A549 (cell line): ENCODE results near the gene CDK19.

Source experiments
- CTCF ChIP-seq: fragments of >200 bp; sonication (Bioruptor Twin); formaldehyde crosslinking; IDR thresholded peaks from 3 replicates; pipeline ENCODE4 v1.5.1; 2016
- EP300 ChIP-seq, 2 experiments: fragments of >200 bp; sonication (Bioruptor Twin); formaldehyde crosslinking; IDR thresholded peaks; 2 replicates in 1 of 2; 3 replicates in 1 of 2; pipeline ENCODE4 v1.6.1; 2016 to 2017
- KDM5A ChIP-seq: fragments of 200-600 bp; sonication (generic); IDR thresholded peaks from 2 replicates; pipeline ENCODE4 v1.6.1; 2016; ENCODE audit warnings: antibody characterized with exemption, mild to moderate bottlenecking
- RNF2 ChIP-seq: fragments of 200-600 bp; sonication (generic); IDR thresholded peaks from 2 replicates; pipeline ENCODE4 v1.6.1; 2016; ENCODE audit warnings: low read depth, mild to moderate bottlenecking, antibody characterized with exemption, moderate library complexity, borderline replicate concordance
- TF ChIP-seq, protein P1 (sequence below): fragments of 200-600 bp; sonication (generic); IDR thresholded peaks from 2 replicates; pipeline ENCODE4 v1.6.1; 2016; ENCODE audit warnings: antibody characterized with exemption, mild to moderate bottlenecking, moderate library complexity
- TF ChIP-seq, protein P2 (sequence below): IDR thresholded peaks from 2 replicates; pipeline ENCODE4 v1.6.1; 2012

GRCh38 chr6:110689275-110689935, 125.9 kb downstream of the CDK19 start:
- no peak for TF ChIP-seq CTCF
- no peak for TF ChIP-seq RNF2
- no peak for TF ChIP-seq EP300 (IDR thresholded peaks at IDR 0.05)
- TF ChIP-seq, protein P1, sequence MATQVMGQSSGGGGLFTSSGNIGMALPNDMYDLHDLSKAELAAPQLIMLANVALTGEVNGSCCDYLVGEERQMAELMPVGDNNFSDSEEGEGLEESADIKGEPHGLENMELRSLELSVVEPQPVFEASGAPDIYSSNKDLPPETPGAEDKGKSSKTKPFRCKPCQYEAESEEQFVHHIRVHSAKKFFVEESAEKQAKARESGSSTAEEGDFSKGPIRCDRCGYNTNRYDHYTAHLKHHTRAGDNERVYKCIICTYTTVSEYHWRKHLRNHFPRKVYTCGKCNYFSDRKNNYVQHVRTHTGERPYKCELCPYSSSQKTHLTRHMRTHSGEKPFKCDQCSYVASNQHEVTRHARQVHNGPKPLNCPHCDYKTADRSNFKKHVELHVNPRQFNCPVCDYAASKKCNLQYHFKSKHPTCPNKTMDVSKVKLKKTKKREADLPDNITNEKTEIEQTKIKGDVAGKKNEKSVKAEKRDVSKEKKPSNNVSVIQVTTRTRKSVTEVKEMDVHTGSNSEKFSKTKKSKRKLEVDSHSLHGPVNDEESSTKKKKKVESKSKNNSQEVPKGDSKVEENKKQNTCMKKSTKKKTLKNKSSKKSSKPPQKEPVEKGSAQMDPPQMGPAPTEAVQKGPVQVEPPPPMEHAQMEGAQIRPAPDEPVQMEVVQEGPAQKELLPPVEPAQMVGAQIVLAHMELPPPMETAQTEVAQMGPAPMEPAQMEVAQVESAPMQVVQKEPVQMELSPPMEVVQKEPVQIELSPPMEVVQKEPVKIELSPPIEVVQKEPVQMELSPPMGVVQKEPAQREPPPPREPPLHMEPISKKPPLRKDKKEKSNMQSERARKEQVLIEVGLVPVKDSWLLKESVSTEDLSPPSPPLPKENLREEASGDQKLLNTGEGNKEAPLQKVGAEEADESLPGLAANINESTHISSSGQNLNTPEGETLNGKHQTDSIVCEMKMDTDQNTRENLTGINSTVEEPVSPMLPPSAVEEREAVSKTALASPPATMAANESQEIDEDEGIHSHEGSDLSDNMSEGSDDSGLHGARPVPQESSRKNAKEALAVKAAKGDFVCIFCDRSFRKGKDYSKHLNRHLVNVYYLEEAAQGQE: no peak
- TF ChIP-seq KDM5A: no peak
- TF ChIP-seq, protein P2, sequence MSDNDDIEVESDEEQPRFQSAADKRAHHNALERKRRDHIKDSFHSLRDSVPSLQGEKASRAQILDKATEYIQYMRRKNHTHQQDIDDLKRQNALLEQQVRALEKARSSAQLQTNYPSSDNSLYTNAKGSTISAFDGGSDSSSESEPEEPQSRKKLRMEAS: no peak
